GM19467 (cell line): ENCODE results near the gene OR6K2.
"Not testable (repeated sequence)": the region's sequence is repeated elsewhere in the genome, so short reads cannot be mapped to it uniquely, and the experiment has no call there.

Source experiments
- ATAC-seq: cut with Tn5 transposase; IDR thresholded peaks from one replicate; pipeline ENCODE4 v1.9.1; 2021; ENCODE audit warnings: mild to moderate bottlenecking, moderate library complexity; ENCODE audit not compliant: unreplicated experiment

Gene OR6K2

GRCh38 chr1:158700552-158700951 lies at the start of gene OR6K2:
Gene OR6K2 (minus strand): TSS chr1:158700652. CDS start chr1:158700652, 0 bp downstream.
- no peak for ATAC-seq

- no peak for ATAC-seq
Measured at GRCh38 chr1:158735848-158736247, 35.4 kb upstream of the OR6K2 start.

GRCh38 chr1:158732524-158732923 lies 32.1 kb upstream of the OR6K2 start:
- no peak for ATAC-seq

- ATAC-seq, result no peak
Measured at GRCh38 chr1:158731707-158732106, 31.3 kb upstream of the OR6K2 start.

- no peak for ATAC-seq
Measured at GRCh38 chr1:158730453-158730852, 30.0 kb upstream of the OR6K2 start.

GRCh38 chr1:158728510-158729225 lies 28.2 kb upstream of the OR6K2 start:
- no peak for ATAC-seq

- no peak for ATAC-seq
Measured at GRCh38 chr1:158724442-158724841, 24.0 kb upstream of the OR6K2 start.

- ATAC-seq, result no peak
Measured at GRCh38 chr1:158720620-158721019, 20.2 kb upstream of the OR6K2 start, which contains the start of gene OR6K3. Gene OR6K3 (minus strand): TSS chr1:158720720. CDS start chr1:158718115, 2,605 bp downstream.

GRCh38 chr1:158719664-158720063 lies 19.2 kb upstream of the OR6K2 start:
- ATAC-seq, result no peak

GRCh38 chr1:158717344-158717743 lies 16.9 kb upstream of the OR6K2 start:
- no peak for ATAC-seq

- ATAC-seq, result no peak
Measured at GRCh38 chr1:158716335-158716734, 15.9 kb upstream of the OR6K2 start.

GRCh38 chr1:158714754-158715153 lies 14.3 kb upstream of the OR6K2 start:
- no peak for ATAC-seq

- ATAC-seq, result no peak
Measured at GRCh38 chr1:158711098-158711497, 10.6 kb upstream of the OR6K2 start.

- no peak for ATAC-seq
Measured at GRCh38 chr1:158706096-158706495, 5.6 kb upstream of the OR6K2 start.

GRCh38 chr1:158694596-158694995 lies 5.9 kb downstream of the OR6K2 start:
- ATAC-seq, result no peak

GRCh38 chr1:158692356-158692755 lies 8.1 kb downstream of the OR6K2 start:
- ATAC-seq, result no peak

- no peak for ATAC-seq
Measured at GRCh38 chr1:158691907-158692306, 8.5 kb downstream of the OR6K2 start.

GRCh38 chr1:158691149-158691548 lies 9.3 kb downstream of the OR6K2 start:
- not testable (repeated sequence) for ATAC-seq

GRCh38 chr1:158689875-158690274 lies 10.6 kb downstream of the OR6K2 start:
- no peak for ATAC-seq

GRCh38 chr1:158689110-158689509 lies 11.3 kb downstream of the OR6K2 start:
- ATAC-seq, result no peak

- not testable (repeated sequence) for ATAC-seq
Measured at GRCh38 chr1:158688343-158688742, 12.1 kb downstream of the OR6K2 start.

- ATAC-seq, result no peak
Measured at GRCh38 chr1:158687037-158687436, 13.4 kb downstream of the OR6K2 start.
